Activated T-cell treated with anti-CD3 and anti-CD28 coated beads, Interleukin-2, amount 50 U/mL, for 4 hours (primary cell): ENCODE results near the gene CISD1. TPM values are rescaled to one million over a fixed set of nuclear protein-coding genes. Genes with fewer than 3 reads are reported as not detected.

ENCODE experiments used
- ATAC-seq, 2 donors: fragments of 200-7000 bp; cut with Tn5 transposase; one replicate each; pipeline ENCODE4 v1.10.0; 2021
- DNase-seq: peaks from one replicate; pipeline ENCODE4 v3.0.0-alpha.2; 2020
- H3K27me3 Mint-ChIP-seq: one replicate; pipeline ENCODE4 v1.8.0; 2021; ENCODE audit warnings: low read depth, mixed read lengths
- H3K36me3 Mint-ChIP-seq: one replicate; pipeline ENCODE4 v1.8.0; 2022; ENCODE audit warnings: mixed read lengths; ENCODE audit not compliant: insufficient read depth
- H3K4me1 Mint-ChIP-seq: one replicate; pipeline ENCODE4 v1.8.0; 2021; ENCODE audit warnings: low read depth, mixed read lengths
- H3K4me3 Mint-ChIP-seq: one replicate; pipeline ENCODE4 v1.8.0; 2021; ENCODE audit warnings: mild to moderate bottlenecking, moderate library complexity, mixed read lengths
- H3K9me3 Mint-ChIP-seq: one replicate; pipeline ENCODE4 v1.8.0; 2021; ENCODE audit warnings: mixed read lengths
- total RNA-seq, 3 donors: library from RNA; stranded (reverse); gene quantifications; one replicate each; pipeline ENCODE4 v1.2.1, GENCODE V29; 2021

Gene CISD1
- total RNA-seq, 3 donors from 2014 or later = 61.4 to 76.7 (median 74.0) TPM

- ATAC-seq = no peak
These were observed 42.1 kb downstream of the CISD1 start for GRCh38 chr10:58311026-58311425.

GRCh38 chr10:58316874-58317273 lies 47.9 kb downstream of the CISD1 start:
- Mint-ChIP-seq H3K27me3 (no peaks in the 10 kb centered on the region), H3K4me3 (no peak overlapping the region), H3K4me1 (no peaks in the 10 kb centered on the region), H3K9me3 (no peaks in the 10 kb centered on the region), H3K36me3 (no peaks in the 10 kb centered on the region)
- ATAC-seq (no peak), DNase-seq (no peak)

More at GRCh38 chr10:58311026-58311425, 42.1 kb downstream of the CISD1 start:
- H3K4me3 Mint-ChIP-seq = no peak overlapping the region
- H3K27me3 Mint-ChIP-seq = peaks cover 12% of the 10 kb centered on the region
- H3K9me3 Mint-ChIP-seq = no peaks in the 10 kb centered on the region
- no peak for DNase-seq
- H3K36me3 Mint-ChIP-seq = no peaks in the 10 kb centered on the region
- H3K4me1 Mint-ChIP-seq = no peaks in the 10 kb centered on the region

GRCh38 chr10:58318346-58318745 lies 49.4 kb downstream of the CISD1 start:
- ATAC-seq (no peak), DNase-seq (no peak)
- Mint-ChIP-seq H3K9me3 (no peaks in the 10 kb centered on the region), H3K36me3 (no peaks in the 10 kb centered on the region), H3K4me3 (no peak overlapping the region), H3K4me1 (peaks cover 11% of the 10 kb centered on the region), H3K27me3 (no peaks in the 10 kb centered on the region)

- Mint-ChIP-seq H3K4me1 (peaks cover 11% of the 10 kb centered on the region), H3K36me3 (no peaks in the 10 kb centered on the region), H3K27me3 (no peaks in the 10 kb centered on the region), H3K4me3 (no peak overlapping the region), H3K9me3 (no peaks in the 10 kb centered on the region)
- ATAC-seq (no peak), DNase-seq (no peak)
These were observed 50.6 kb downstream of the CISD1 start for GRCh38 chr10:58319599-58319998.

GRCh38 chr10:58320351-58321049 lies 51.5 kb downstream of the CISD1 start:
- no peak for ATAC-seq
- H3K27me3 Mint-ChIP-seq = no peaks in the 10 kb centered on the region
- no peak overlapping the region for H3K4me3 Mint-ChIP-seq

GRCh38 chr10:58322072-58322834 lies 53.3 kb downstream of the CISD1 start:
- Mint-ChIP-seq H3K9me3 (no peaks in the 10 kb centered on the region), H3K4me1 (peaks cover 11% of the 10 kb centered on the region), H3K27me3 (peaks cover 2% of the 10 kb centered on the region), H3K4me3 (no peak overlapping the region), H3K36me3 (no peaks in the 10 kb centered on the region)
- DNase-seq = no peak
- ATAC-seq = no peak

More at GRCh38 chr10:58320351-58321049, 51.5 kb downstream of the CISD1 start:
- no peaks in the 10 kb centered on the region for H3K9me3 Mint-ChIP-seq
- no peaks in the 10 kb centered on the region for H3K36me3 Mint-ChIP-seq
- H3K4me1 Mint-ChIP-seq = peaks cover 11% of the 10 kb centered on the region
- DNase-seq = no peak

- DNase-seq = no peak
- no peak overlapping the region for H3K4me3 Mint-ChIP-seq
These were observed 53.9 kb downstream of the CISD1 start for GRCh38 chr10:58322835-58323209.

GRCh38 chr10:58326967-58327381 lies 58.0 kb downstream of the CISD1 start:
- Mint-ChIP-seq H3K9me3 (no peaks in the 10 kb centered on the region), H3K36me3 (no peaks in the 10 kb centered on the region), H3K4me1 (peaks cover 11% of the 10 kb centered on the region), H3K27me3 (peaks cover 5% of the 10 kb centered on the region), H3K4me3 (no peak overlapping the region)
- ATAC-seq = no peak
- DNase-seq = no peak

More at GRCh38 chr10:58322835-58323209, 53.9 kb downstream of the CISD1 start:
- Mint-ChIP-seq H3K9me3 (no peaks in the 10 kb centered on the region), H3K4me1 (peaks cover 11% of the 10 kb centered on the region), H3K27me3 (peaks cover 3% of the 10 kb centered on the region), H3K36me3 (no peaks in the 10 kb centered on the region)
- no peak for ATAC-seq

GRCh38 chr10:58328233-58328632 lies 59.3 kb downstream of the CISD1 start:
- no peaks in the 10 kb centered on the region for H3K9me3 Mint-ChIP-seq
- H3K4me1 Mint-ChIP-seq = peaks cover 1% of the 10 kb centered on the region
- peaks cover 5% of the 10 kb centered on the region for H3K27me3 Mint-ChIP-seq
- ATAC-seq = no peak
- no peak for DNase-seq
- H3K36me3 Mint-ChIP-seq = no peaks in the 10 kb centered on the region
- no peak overlapping the region for H3K4me3 Mint-ChIP-seq

GRCh38 chr10:58330431-58330830 lies 61.5 kb downstream of the CISD1 start:
- Mint-ChIP-seq H3K9me3 (no peaks in the 10 kb centered on the region), H3K27me3 (peaks cover 5% of the 10 kb centered on the region), H3K4me3 (no peak overlapping the region), H3K36me3 (no peaks in the 10 kb centered on the region), H3K4me1 (peaks cover 7% of the 10 kb centered on the region)
- no peak for DNase-seq
- no peak for ATAC-seq

GRCh38 chr10:58331646-58332045 lies 62.7 kb downstream of the CISD1 start:
- no peak for DNase-seq
- H3K4me3 Mint-ChIP-seq = no peak overlapping the region
- H3K4me1 Mint-ChIP-seq = peaks cover 18% of the 10 kb centered on the region
- ATAC-seq = no peak
- H3K9me3 Mint-ChIP-seq = no peaks in the 10 kb centered on the region
- H3K36me3 Mint-ChIP-seq = no peaks in the 10 kb centered on the region
- H3K27me3 Mint-ChIP-seq = peaks cover 5% of the 10 kb centered on the region

GRCh38 chr10:58334817-58335305 lies 65.9 kb downstream of the CISD1 start, which contains the start of gene UBE2D1:
Gene UBE2D1 (plus strand): TSS chr10:58335006. CDS start chr10:58335202, 196 bp downstream.
- Mint-ChIP-seq H3K4me3 (peak within 1 kb of the TSS; percentile 99), H3K4me1 (peaks cover 31% of the 10 kb centered on the region), H3K36me3 (peaks cover 6% of the 10 kb centered on the region), H3K27me3 (no peaks in the 10 kb centered on the region), H3K9me3 (no peaks in the 10 kb centered on the region)
- ATAC-seq (peak; percentile 96 to 98), DNase-seq (peak; percentile 83)

- Mint-ChIP-seq H3K4me1 (peaks cover 34% of the 10 kb centered on the region), H3K4me3 (peak overlapping the region; percentile 99), H3K36me3 (peaks cover 6% of the 10 kb centered on the region), H3K27me3 (no peaks in the 10 kb centered on the region), H3K9me3 (no peaks in the 10 kb centered on the region)
- ATAC-seq (peak; percentile 49 to 51), DNase-seq (peak; percentile 5)
These were observed 66.5 kb downstream of the CISD1 start for GRCh38 chr10:58335306-58336005.

GRCh38 chr10:58336242-58336641 lies 67.3 kb downstream of the CISD1 start:
- no peak for ATAC-seq
- no peaks in the 10 kb centered on the region for H3K9me3 Mint-ChIP-seq
- no peak for DNase-seq
- no peaks in the 10 kb centered on the region for H3K27me3 Mint-ChIP-seq
- H3K4me3 Mint-ChIP-seq = peak overlapping the region; percentile 99
- H3K4me1 Mint-ChIP-seq = peaks cover 42% of the 10 kb centered on the region
- H3K36me3 Mint-ChIP-seq = peaks cover 6% of the 10 kb centered on the region
